ENCODE data around the gene SCFD2. TPM values are rescaled to one million over a fixed set of nuclear protein-coding genes. Genes with fewer than 3 reads are reported as not detected.
"Not testable (repeated sequence)": the region's sequence is repeated elsewhere in the genome, so short reads cannot be mapped to it uniquely, and the experiment has no call there.

The SCFD2 gene
- total RNA-seq: 10 to 100 TPM in 5 of 10 donors, 1 to 10 TPM in 5; 7.5 to 15.0 (median 10.2) TPM
- 1 to 10 TPM; 2.9 to 7.5 TPM for polyA plus RNA-seq
- long read RNA-seq, donor 1, partial matches to known transcripts: 1 of 1 reads
- long read RNA-seq, donor 1, other reads (novel, unspliced or antisense): 0 of 1 reads
- long read RNA-seq, donor 2, partial matches to known transcripts: 0 of 2 reads
- long read RNA-seq, donor 2, other reads (novel, unspliced or antisense): 2 of 2 reads
- long read RNA-seq, donor 3, partial matches to known transcripts: 2 of 7 reads
- long read RNA-seq, donor 3, other reads (novel, unspliced or antisense): 5 of 7 reads

- Histone ChIP-seq H3K9me3 (no peaks in the 10 kb centered on the region), H3K4me3 (peak within 1 kb of the TSS; percentile 69 to 98 (median 88)), H3K36me3 (peaks cover 0 to 7% (median 0%) of the 10 kb centered on the region in 9 donors), H3K4me1 (peaks cover 0 to 39% (median 29%) of the 10 kb centered on the region in 9 donors), H3K27ac (peak within 1 kb of the TSS in 9 of 10 donors; percentile 14 to 79 (median 68)), H3K27me3 (peaks cover 0 to 24% (median 10%) of the 10 kb centered on the region in 7 donors)
- TF ChIP-seq CTCF (IDR thresholded peaks at IDR 0.05): no peak
- ATAC-seq (peak; percentile 100), DNase-seq (peak; percentile 93 to 99)
- 0 to 1% methylated on average over 51 of the region's 51 CpGs for WGBS, 2 donors
- intact Hi-C loops (cut with DNase I): loop anchor here in 4 of 10 donors (1.0 to 10.0 kb wide), 2 partner anchors 12 to 351 kb away; partner anchors contain the start of gene FIP1L1 (in 2 of the 4)
Observed at GRCh38 chr4:53365486-53366300, at the start of gene SCFD2. Gene SCFD2 (minus strand): TSS chr4:53366061.

GRCh38 chr4:53409479-53409878 is 43.6 kb upstream of the SCFD2 start:
- H3K27ac ChIP-seq; intact Hi-C loops (cut with DNase I); ATAC-seq; H3K4me3 ChIP-seq; H3K27me3 ChIP-seq; DNase-seq: not testable (repeated sequence)
- H3K4me1 ChIP-seq: peaks cover 0 to 23% (median 13%) of the 10 kb centered on the region in 9 donors
- H3K9me3 ChIP-seq: peaks cover 0 to 14% (median 0%) of the 10 kb centered on the region in 11 donors
- H3K36me3 ChIP-seq: peaks cover 0 to 23% (median 9%) of the 10 kb centered on the region in 9 donors
- WGBS, 2 donors: 97 to 98% methylated on average over 11 of the region's 11 CpGs

- Histone ChIP-seq H3K4me1 (peaks cover 0 to 33% (median 18%) of the 10 kb centered on the region in 9 donors), H3K9me3 (no peaks in the 10 kb centered on the region), H3K27me3 (no peaks in the 10 kb centered on the region), H3K4me3 (no peak overlapping the region), H3K36me3 (peaks cover 0 to 45% (median 14%) of the 10 kb centered on the region in 9 donors), H3K27ac (no peak overlapping the region)
- TF ChIP-seq CTCF (IDR thresholded peaks at IDR 0.05): no peak
- DNase-seq (no peak), ATAC-seq (no peak)
- intact Hi-C loops (cut with DNase I): no loop called here
- WGBS, 2 donors: 87 to 90% methylated on average over 4 of the region's 4 CpGs
Observed at GRCh38 chr4:53380221-53380620, 14.4 kb upstream of the SCFD2 start.

GRCh38 chr4:53378171-53378482 is 12.3 kb upstream of the SCFD2 start:
- ATAC-seq: no peak
- Histone ChIP-seq H3K36me3 (peaks cover 0 to 24% (median 0%) of the 10 kb centered on the region in 9 donors), H3K27ac (peak overlapping the region in 9 of 10 donors; percentile 77 to 94 (median 92)), H3K9me3 (no peaks in the 10 kb centered on the region), H3K27me3 (no peaks in the 10 kb centered on the region), H3K4me3 (peak overlapping the region; percentile 72 to 93 (median 86)), H3K4me1 (peaks cover 0 to 33% (median 18%) of the 10 kb centered on the region in 9 donors)
- intact Hi-C loops (cut with DNase I): loop anchor here in 4 of 10 donors (2.0 to 10.0 kb wide), 6 partner anchors 183 to 857 kb away; partner anchors contain the start of gene PDGFRA (in 1 of the 4)
- DNase-seq: no peak
- TF ChIP-seq CTCF (IDR thresholded peaks at IDR 0.05): no peak
- WGBS, 2 donors: 0 to 1% methylated on average over 10 of the region's 10 CpGs

Data from heart right ventricle (tissue), 16 donors.